Colonic mucosa (tissue), 4 donors: ENCODE data around the gene GNAL. TPM values are rescaled to one million over a fixed set of nuclear protein-coding genes. Genes with fewer than 3 reads are reported as not detected.

Source experiments
- DNase-seq: peaks from one replicate; pipeline ENCODE4 v3.0.0-alpha.2; 2020
- H3K27ac ChIP-seq: fragments of 200-600 bp; one replicate; pipeline ENCODE4 v1.8.0; 2021
- H3K27me3 ChIP-seq: fragments of 200-600 bp; one replicate; pipeline ENCODE4 v1.8.0; 2021
- H3K36me3 ChIP-seq: fragments of 200-600 bp; one replicate; pipeline ENCODE4 v1.8.0; 2021
- H3K4me1 ChIP-seq: fragments of 200-600 bp; one replicate; pipeline ENCODE4 v1.8.0; 2021; ENCODE audit warnings: mild to moderate bottlenecking
- H3K4me3 ChIP-seq: fragments of 200-600 bp; one replicate; pipeline ENCODE4 v1.8.0; 2021
- H3K9ac ChIP-seq, 2 donors: one replicate each; pipeline ENCODE4 v1.7.0; 2013; ENCODE audit warnings: control low read depth in 2 of 2, low read depth in 2 of 2, low read length in 2 of 2
- H3K9me3 ChIP-seq: fragments of 200-600 bp; one replicate; pipeline ENCODE4 v1.8.0; 2021
- CTCF ChIP-seq: fragments of 200-600 bp; IDR thresholded peaks from one replicate; pipeline ENCODE4 v1.8.0; 2022; ENCODE audit warnings: antibody characterized with exemption, mild to moderate bottlenecking
- intact Hi-C: fragments of 100-400 bp; cut with DNase I; formaldehyde crosslinking; loops from one replicate; pipeline ENCODE4 v1.14.1; 2022
- total RNA-seq, 2 donors: library from RNA; stranded (reverse); fragmentation: NEBNext Ultra II Directional in 1 of 2; extraction: Animal tissue kit (Norgen Biotek cat#: 25700) in 1 of 2; gene quantifications; one replicate each; pipeline ENCODE4 v1.2.1, GENCODE V29; 2021
- donor health status: healthy.
- donor health status: DM: no; HTN: no; CAD: no.
- donor health status: DM: no; HTN: no; CAD: no.

Gene GNAL
- total RNA-seq, 2 donors from 2014 or later, result 2.0 to 2.6 TPM

DNA sequence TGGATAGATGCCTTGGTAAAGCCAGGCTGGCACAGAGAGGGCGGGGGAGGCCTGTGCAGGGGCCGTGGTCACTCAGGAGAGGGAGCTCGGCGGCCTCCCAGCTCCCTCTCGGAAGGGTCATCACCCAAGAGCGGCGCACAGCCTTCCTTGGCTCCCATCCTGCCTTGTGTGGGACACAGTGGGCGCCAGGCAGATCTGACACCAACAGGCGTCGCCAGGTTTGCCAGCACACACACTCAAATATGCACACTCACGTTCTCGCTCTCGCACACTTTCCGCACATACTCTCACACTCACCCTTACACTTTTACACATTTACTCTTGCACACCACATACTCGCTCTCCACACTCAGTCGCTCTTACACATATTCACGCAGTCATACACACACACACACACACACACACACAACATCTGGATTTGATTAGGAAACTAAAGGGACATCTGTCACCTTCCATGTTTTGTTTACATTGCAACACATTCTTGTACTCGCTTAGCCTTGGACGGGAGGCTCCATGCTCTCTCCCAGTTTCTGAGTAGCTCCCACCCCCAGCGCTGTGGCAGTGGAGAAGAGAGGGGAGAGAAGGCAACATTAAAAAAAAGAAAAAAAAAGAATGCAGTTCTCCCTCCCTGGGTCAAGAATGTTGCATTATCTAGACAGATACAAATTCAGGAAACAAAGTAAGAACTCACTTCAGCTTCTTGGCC is 172.7 kb downstream of the GNAL start:
- H3K27ac ChIP-seq, result no peak overlapping the region
- H3K36me3 ChIP-seq, result no peaks in the 10 kb centered on the region
- H3K27me3 ChIP-seq, result no peaks in the 10 kb centered on the region
- DNase-seq, result no peak
- intact Hi-C loops, result no loop called here
- H3K9ac ChIP-seq, result no peak overlapping the region
- no peaks in the 10 kb centered on the region for H3K9me3 ChIP-seq
- TF ChIP-seq CTCF, result no peak
- H3K4me1 ChIP-seq, result no peaks in the 10 kb centered on the region
- no peak overlapping the region for H3K4me3 ChIP-seq

- H3K27ac ChIP-seq, result no peak overlapping the region
- no peaks in the 10 kb centered on the region for H3K9me3 ChIP-seq
- H3K36me3 ChIP-seq, result no peaks in the 10 kb centered on the region
- H3K9ac ChIP-seq, result no peak overlapping the region
- H3K4me1 ChIP-seq, result no peaks in the 10 kb centered on the region
- DNase-seq, result no peak
- H3K4me3 ChIP-seq, result no peak overlapping the region
- intact Hi-C loops, result no loop called here
- H3K27me3 ChIP-seq, result no peaks in the 10 kb centered on the region
- no peak for TF ChIP-seq CTCF
Measured at GRCh38 chr18:11862468-11863137, 173.5 kb downstream of the GNAL start.

DNA sequence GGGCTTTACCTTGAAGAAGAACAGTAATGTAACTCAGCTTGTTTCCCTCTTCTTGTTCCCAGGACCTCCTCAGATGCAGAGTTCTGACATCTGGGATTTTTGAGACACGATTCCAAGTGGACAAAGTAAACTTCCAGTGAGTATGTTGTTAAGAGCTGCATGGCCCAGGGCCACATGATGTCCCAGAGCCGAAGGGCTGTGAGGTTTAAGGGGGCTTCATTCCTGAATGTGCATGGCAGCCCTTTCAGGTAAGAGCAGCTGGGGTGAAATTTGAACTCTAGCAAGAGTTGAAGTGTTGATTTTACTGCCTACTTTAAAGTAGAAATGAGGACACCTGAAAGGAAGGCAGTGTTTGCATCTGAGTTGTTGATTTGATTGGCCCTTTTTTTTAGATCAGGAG is 175.4 kb downstream of the GNAL start:
- no peaks in the 10 kb centered on the region for H3K9me3 ChIP-seq
- no peak for DNase-seq
- H3K27ac ChIP-seq, result no peak overlapping the region
- intact Hi-C loops, result no loop called here
- no peak overlapping the region for H3K9ac ChIP-seq
- H3K4me1 ChIP-seq, result no peaks in the 10 kb centered on the region
- no peak for TF ChIP-seq CTCF
- no peaks in the 10 kb centered on the region for H3K36me3 ChIP-seq
- H3K4me3 ChIP-seq, result no peak overlapping the region
- H3K27me3 ChIP-seq, result no peaks in the 10 kb centered on the region

GRCh38 chr18:11865071-11865470 is 176.0 kb downstream of the GNAL start:
- no peak overlapping the region for H3K4me3 ChIP-seq
- no peaks in the 10 kb centered on the region for H3K36me3 ChIP-seq
- no peaks in the 10 kb centered on the region for H3K27me3 ChIP-seq
- intact Hi-C loops, result no loop called here
- H3K9me3 ChIP-seq, result no peaks in the 10 kb centered on the region
- H3K4me1 ChIP-seq, result no peaks in the 10 kb centered on the region
- no peak overlapping the region for H3K27ac ChIP-seq
- DNase-seq, result no peak
- no peak for TF ChIP-seq CTCF
- no peak overlapping the region for H3K9ac ChIP-seq

DNA sequence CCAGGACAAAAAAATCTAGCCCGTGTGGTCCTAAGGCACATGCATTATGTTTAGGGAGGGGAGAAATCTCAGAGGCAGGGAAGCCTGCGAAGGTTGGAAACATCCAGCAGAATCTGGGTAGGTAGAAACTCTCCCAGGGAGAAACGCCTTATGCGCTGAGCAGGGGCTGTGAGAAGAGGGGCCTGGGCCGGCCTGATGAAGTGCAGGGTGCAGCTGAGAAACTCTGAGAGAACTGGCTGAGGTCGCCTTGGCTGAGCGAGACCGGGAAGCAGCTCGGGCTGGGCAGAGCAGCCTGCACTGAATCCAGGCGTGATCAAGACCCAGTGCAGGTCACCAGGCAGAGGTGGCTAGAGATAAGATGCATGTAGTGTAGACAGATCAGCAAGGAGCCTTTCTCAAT is 177.3 kb downstream of the GNAL start:
- Histone ChIP-seq H3K27ac (no peak overlapping the region), H3K4me3 (no peak overlapping the region), H3K9ac (no peak overlapping the region), H3K9me3 (no peaks in the 10 kb centered on the region), H3K36me3 (no peaks in the 10 kb centered on the region), H3K27me3 (no peaks in the 10 kb centered on the region), H3K4me1 (no peaks in the 10 kb centered on the region)
- intact Hi-C loops, result no loop called here
- no peak for TF ChIP-seq CTCF
- no peak for DNase-seq
